GM23338 (cell line): ENCODE data around the gene MPDU1. TPM values are rescaled to one million over a fixed set of nuclear protein-coding genes. Genes with fewer than 3 reads are reported as not detected.

Experiments
- ATAC-seq: fragments of 200-7000 bp; cut with Tn5 transposase; 3 replicates; pipeline ENCODE4 v1.9.1; 2020
- DNase-seq: peaks from one replicate; pipeline ENCODE4 v3.0.0-alpha.2; 2015; ENCODE audit warnings: low spot score
- H2AFZ ChIP-seq: fragments of 200-600 bp; sonication (generic); 2 replicates; pipeline ENCODE4 v1.8.0; 2016; ENCODE audit warnings: antibody characterized with exemption, mild to moderate bottlenecking, moderate library complexity
- H3F3A ChIP-seq: fragments of 200-600 bp; sonication (generic); replicated peaks from 2 replicates; pipeline ENCODE4 v1.8.0; 2017; ENCODE audit warnings: antibody characterized with exemption, mixed run types, low read depth
- H3K27ac ChIP-seq: fragments of 200-600 bp; sonication (generic); 2 replicates; pipeline ENCODE4 v1.6.1; 2016; ENCODE audit warnings: low read depth
- H3K27me3 ChIP-seq: fragments of 200-600 bp; sonication (generic); 2 replicates; pipeline ENCODE4 v1.8.0; 2016; ENCODE audit warnings: mild to moderate bottlenecking, mixed run types, moderate library complexity; ENCODE audit not compliant: insufficient read depth
- H3K36me3 ChIP-seq: fragments of 200-600 bp; sonication (generic); 2 replicates; pipeline ENCODE4 v1.8.0; 2016; ENCODE audit warnings: mild to moderate bottlenecking; ENCODE audit not compliant: insufficient read depth
- H3K4me1 ChIP-seq: fragments of 200-600 bp; sonication (generic); 2 replicates; pipeline ENCODE4 v1.8.0; 2016; ENCODE audit warnings: mild to moderate bottlenecking, moderate library complexity; ENCODE audit not compliant: insufficient read depth
- H3K4me2 ChIP-seq: fragments of 200-600 bp; sonication (generic); 2 replicates; pipeline ENCODE4 v1.7.1; 2017; ENCODE audit warnings: mixed run types
- H3K4me3 ChIP-seq: fragments of 200-600 bp; sonication (generic); 2 replicates; pipeline ENCODE4 v1.6.1; 2016; ENCODE audit warnings: mixed run types
- H3K79me2 ChIP-seq: fragments of 200-600 bp; sonication (generic); replicated peaks from 2 replicates; pipeline ENCODE4 v1.8.0; 2017; ENCODE audit warnings: mild to moderate bottlenecking; ENCODE audit not compliant: insufficient read depth
- H3K9me2 ChIP-seq: fragments of 200-600 bp; sonication (generic); 2 replicates; pipeline ENCODE4 v1.8.0; 2017; ENCODE audit not compliant: insufficient read depth
- H4K20me1 ChIP-seq: fragments of 200-600 bp; sonication (generic); replicated peaks from 2 replicates; pipeline ENCODE4 v1.8.0; 2017; ENCODE audit warnings: mild to moderate bottlenecking; ENCODE audit not compliant: insufficient read depth
- H3K27ac Mint-ChIP-seq: 2 replicates; pipeline ENCODE4 v1.8.0; 2020; ENCODE audit warnings: inconsistent platforms, mild to moderate bottlenecking, moderate library complexity, mixed read lengths
- H3K27me3 Mint-ChIP-seq: 3 replicates; pipeline ENCODE4 v1.8.0; 2022; ENCODE audit warnings: low read depth, mild to moderate bottlenecking, moderate library complexity, mixed read lengths, inconsistent platforms; ENCODE audit not compliant: insufficient read depth, poor library complexity
- H3K36me3 Mint-ChIP-seq: 3 replicates; pipeline ENCODE4 v1.8.0; 2021; ENCODE audit warnings: low read depth, mild to moderate bottlenecking, inconsistent platforms, moderate library complexity, mixed read lengths
- H3K4me1 Mint-ChIP-seq: 3 replicates; pipeline ENCODE4 v1.8.0; 2020; ENCODE audit warnings: mild to moderate bottlenecking, inconsistent platforms, mixed read lengths
- H3K4me3 Mint-ChIP-seq: 3 replicates; pipeline ENCODE4 v1.8.0; 2021; ENCODE audit warnings: moderate library complexity, mild to moderate bottlenecking, inconsistent platforms, mixed read lengths
- H3K9me3 Mint-ChIP-seq: 3 replicates; pipeline ENCODE4 v1.8.0; 2020; ENCODE audit warnings: moderate library complexity, mild to moderate bottlenecking, inconsistent platforms, mixed read lengths
- CREB1 ChIP-seq: fragments of 250-450 bp; sonication (Bioruptor Pico); IDR thresholded peaks from 2 replicates; pipeline ENCODE4 v1.5.0; 2020; ENCODE audit warnings: low read depth, mild to moderate bottlenecking, moderate library complexity
- CTCF ChIP-seq, 2 experiments: fragments of 200-600 bp in 1 of 2; sonication (generic) in 1 of 2; conservative IDR thresholded peaks; 2 replicates each; pipeline versions ENCODE4 v1.5.1 to v1.6.1; 2016 to 2017; ENCODE audit warnings: antibody characterized with exemption in 2 of 2, low read depth in 2 of 2, mild to moderate bottlenecking in 2 of 2, moderate library complexity in 1 of 2
- ETS1 ChIP-seq: IDR thresholded peaks from 2 replicates; pipeline ENCODE4 v1.6.1; 2016; ENCODE audit warnings: antibody characterized with exemption
- EZH2 ChIP-seq: fragments of 200-600 bp; sonication (generic); IDR thresholded peaks from one replicate; pipeline ENCODE4 v1.8.0; 2017; ENCODE audit warnings: antibody characterized with exemption, mild to moderate bottlenecking, low read depth; ENCODE audit not compliant: unreplicated experiment
- EZH2phosphoT487 ChIP-seq: fragments of 200-600 bp; sonication (generic); IDR thresholded peaks from one replicate; pipeline ENCODE4 v1.8.1; 2018; ENCODE audit warnings: antibody characterized with exemption; ENCODE audit not compliant: unreplicated experiment
- JUNB ChIP-seq: IDR thresholded peaks from one replicate; pipeline ENCODE4 v1.6.1; 2016; ENCODE audit warnings: antibody characterized with exemption; ENCODE audit not compliant: unreplicated experiment
- NANOG ChIP-seq: IDR thresholded peaks from 2 replicates; pipeline ENCODE4 v1.6.1; 2016; ENCODE audit warnings: antibody characterized with exemption, borderline replicate concordance
- POLR2AphosphoS5 ChIP-seq: IDR thresholded peaks from 2 replicates; pipeline ENCODE4 v1.6.1; 2016; ENCODE audit warnings: antibody characterized with exemption, low read depth
- REST ChIP-seq: IDR thresholded peaks from one replicate; pipeline ENCODE4 v1.6.1; 2018; ENCODE audit warnings: antibody characterized with exemption; ENCODE audit not compliant: unreplicated experiment
- STAT1 ChIP-seq: IDR thresholded peaks from one replicate; pipeline ENCODE4 v1.6.1; 2016; ENCODE audit warnings: antibody characterized with exemption; ENCODE audit not compliant: unreplicated experiment
- ZNF114 ChIP-seq: fragments of 250-450 bp; sonication (Bioruptor Pico); IDR thresholded peaks from 2 replicates; pipeline ENCODE4 v1.5.0; 2020; ENCODE audit warnings: mild to moderate bottlenecking, moderate library complexity
- ZNF331 ChIP-seq: fragments of 250-450 bp; sonication (Bioruptor Pico); IDR thresholded peaks from 2 replicates; pipeline ENCODE4 v1.5.0; 2020; ENCODE audit warnings: low read depth, mild to moderate bottlenecking, moderate library complexity
- ZNF462 ChIP-seq: fragments of 250-450 bp; sonication (Bioruptor Pico); IDR thresholded peaks from 2 replicates; pipeline ENCODE4 v1.5.0; 2020; ENCODE audit warnings: mild to moderate bottlenecking, moderate library complexity
- polyA plus RNA-seq: library from polyadenylated mRNA; unstranded; fragments of >200 nt; fragmentation: Nextera tagmentation; extraction: Ambion mirVana; gene quantifications from 2 replicates; pipeline ENCODE4 v1.2.1, GENCODE V29; 2016
- total RNA-seq: library from RNA; depleted of rRNA; stranded (reverse); fragments of >200 nt; shearing (Covaris generic); gene quantifications from 2 replicates; pipeline ENCODE4 v1.2.3, GENCODE V29; 2014

Gene MPDU1
- total and polyA plus RNA-seq, 2 experiments from 2014 or later = 65.1 to 216 TPM

GRCh38 chr17:7593296-7593695, 9.6 kb downstream of the MPDU1 start:
- no peaks in the 10 kb centered on the region for H3K9me2 ChIP-seq
- no peak overlapping the region for H2AFZ ChIP-seq
- Mint-ChIP-seq H3K4me1 (peaks cover 26% of the 10 kb centered on the region), H3K4me3 (no peak overlapping the region), H3K27me3 (peaks cover 15% of the 10 kb centered on the region), H3K9me3 (no peaks in the 10 kb centered on the region), H3K36me3 (peaks cover 65% of the 10 kb centered on the region), H3K27ac (no peak overlapping the region)
- TF ChIP-seq CREB1 (CRISPR knock-in tag) = no peak
- no peak for TF ChIP-seq ZNF331 (CRISPR knock-in tag)
- no peak for TF ChIP-seq POLR2AphosphoS5
- no peak for TF ChIP-seq EZH2phosphoT487
- TF ChIP-seq ZNF114 (CRISPR knock-in tag) = no peak
- TF ChIP-seq REST = no peak
- TF ChIP-seq JUNB = no peak
- no peak for TF ChIP-seq ZNF462 (CRISPR knock-in tag)
- no peak for TF ChIP-seq NANOG
- TF ChIP-seq EZH2 = no peak
- no peak for TF ChIP-seq ETS1
- TF ChIP-seq STAT1 = no peak
- no peak for TF ChIP-seq CTCF (conservative IDR thresholded peaks at IDR 0.05; ENCODE audit: low read depth in 2 of 2)
- H3F3A ChIP-seq = peaks cover 26% of the 10 kb centered on the region
- no peaks in the 10 kb centered on the region; the same call in 1 of the 2 replicates for H4K20me1 ChIP-seq
- ATAC-seq (no peak), DNase-seq (no peak)
- no peak overlapping the region for H3K4me2 ChIP-seq
- no peaks in the 10 kb centered on the region for H3K27me3 ChIP-seq
- H3K79me2 ChIP-seq = no peaks in the 10 kb centered on the region
- peaks cover 32% of the 10 kb centered on the region for H3K36me3 ChIP-seq
- no peak overlapping the region for H3K27ac ChIP-seq
- no peak overlapping the region for H3K4me3 ChIP-seq
- H3K4me1 ChIP-seq = peaks cover 14% of the 10 kb centered on the region
